Measurements from ENCODE around the gene TET1.
"Not testable (repeated sequence)": the region's sequence is repeated elsewhere in the genome, so short reads cannot be mapped to it uniquely, and the experiment has no call there.

GRCh38 chr10:68632271-68632560 is 72.1 kb downstream of the TET1 start:
- TF ChIP-seq, protein P1, sequence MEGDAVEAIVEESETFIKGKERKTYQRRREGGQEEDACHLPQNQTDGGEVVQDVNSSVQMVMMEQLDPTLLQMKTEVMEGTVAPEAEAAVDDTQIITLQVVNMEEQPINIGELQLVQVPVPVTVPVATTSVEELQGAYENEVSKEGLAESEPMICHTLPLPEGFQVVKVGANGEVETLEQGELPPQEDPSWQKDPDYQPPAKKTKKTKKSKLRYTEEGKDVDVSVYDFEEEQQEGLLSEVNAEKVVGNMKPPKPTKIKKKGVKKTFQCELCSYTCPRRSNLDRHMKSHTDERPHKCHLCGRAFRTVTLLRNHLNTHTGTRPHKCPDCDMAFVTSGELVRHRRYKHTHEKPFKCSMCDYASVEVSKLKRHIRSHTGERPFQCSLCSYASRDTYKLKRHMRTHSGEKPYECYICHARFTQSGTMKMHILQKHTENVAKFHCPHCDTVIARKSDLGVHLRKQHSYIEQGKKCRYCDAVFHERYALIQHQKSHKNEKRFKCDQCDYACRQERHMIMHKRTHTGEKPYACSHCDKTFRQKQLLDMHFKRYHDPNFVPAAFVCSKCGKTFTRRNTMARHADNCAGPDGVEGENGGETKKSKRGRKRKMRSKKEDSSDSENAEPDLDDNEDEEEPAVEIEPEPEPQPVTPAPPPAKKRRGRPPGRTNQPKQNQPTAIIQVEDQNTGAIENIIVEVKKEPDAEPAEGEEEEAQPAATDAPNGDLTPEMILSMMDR (IDR thresholded peaks at IDR 0.05; ENCODE audit: low read depth, low read length): not testable (repeated sequence)
- not testable (repeated sequence) for TF ChIP-seq POLR2A (IDR thresholded peaks at IDR 0.05; ENCODE audit: extremely low read depth, insufficient read length)

Measured in NB4 (cell line).